Dedifferentiated amniotic fluid mesenchymal stem cell (primary cell): ENCODE results near the gene HAGH.

ENCODE experiments used
- DNase-seq: peaks from one replicate; pipeline ENCODE4 v3.0.0-alpha.2; 2016; ENCODE audit errors: extremely low spot score

HAGH gene

DNA sequence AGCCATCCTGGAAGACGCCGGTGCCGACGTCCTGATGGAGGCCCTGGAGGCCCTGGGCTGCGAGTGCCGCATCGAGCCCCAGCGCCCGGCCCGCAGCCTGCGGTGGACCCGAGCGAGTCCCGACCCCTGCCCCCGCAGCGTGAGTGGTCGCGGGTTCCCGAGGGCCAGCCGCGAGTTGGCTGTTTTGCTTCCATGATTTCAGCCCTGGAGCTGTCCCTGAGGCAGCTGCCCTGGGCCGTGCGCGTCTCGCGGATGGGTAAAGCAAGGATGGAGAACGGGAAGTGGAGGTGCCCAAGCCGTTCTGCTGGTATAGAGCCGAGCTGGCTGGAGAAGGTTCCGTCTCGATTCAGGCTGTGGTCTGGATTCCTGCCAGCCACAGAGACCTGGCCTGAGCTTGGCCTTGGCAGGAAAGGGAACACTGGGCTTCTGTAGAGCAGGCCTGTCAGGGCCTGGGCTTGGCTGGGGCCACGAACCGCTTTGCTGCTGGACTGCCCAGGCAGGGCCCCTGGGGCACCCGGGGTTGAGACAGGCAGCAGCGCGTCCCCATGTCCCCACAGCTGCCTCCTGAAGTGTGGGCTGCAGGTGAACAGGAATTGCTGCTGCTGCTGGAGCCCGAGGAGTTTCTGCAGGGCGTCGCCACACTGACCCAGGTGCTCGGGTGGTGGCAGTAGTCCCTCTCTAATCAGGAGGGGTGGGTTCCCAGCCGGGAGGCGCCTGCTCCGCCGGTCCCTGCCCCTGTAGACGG, 52.8 kb downstream of the HAGH start:
- no peak for DNase-seq

DNA sequence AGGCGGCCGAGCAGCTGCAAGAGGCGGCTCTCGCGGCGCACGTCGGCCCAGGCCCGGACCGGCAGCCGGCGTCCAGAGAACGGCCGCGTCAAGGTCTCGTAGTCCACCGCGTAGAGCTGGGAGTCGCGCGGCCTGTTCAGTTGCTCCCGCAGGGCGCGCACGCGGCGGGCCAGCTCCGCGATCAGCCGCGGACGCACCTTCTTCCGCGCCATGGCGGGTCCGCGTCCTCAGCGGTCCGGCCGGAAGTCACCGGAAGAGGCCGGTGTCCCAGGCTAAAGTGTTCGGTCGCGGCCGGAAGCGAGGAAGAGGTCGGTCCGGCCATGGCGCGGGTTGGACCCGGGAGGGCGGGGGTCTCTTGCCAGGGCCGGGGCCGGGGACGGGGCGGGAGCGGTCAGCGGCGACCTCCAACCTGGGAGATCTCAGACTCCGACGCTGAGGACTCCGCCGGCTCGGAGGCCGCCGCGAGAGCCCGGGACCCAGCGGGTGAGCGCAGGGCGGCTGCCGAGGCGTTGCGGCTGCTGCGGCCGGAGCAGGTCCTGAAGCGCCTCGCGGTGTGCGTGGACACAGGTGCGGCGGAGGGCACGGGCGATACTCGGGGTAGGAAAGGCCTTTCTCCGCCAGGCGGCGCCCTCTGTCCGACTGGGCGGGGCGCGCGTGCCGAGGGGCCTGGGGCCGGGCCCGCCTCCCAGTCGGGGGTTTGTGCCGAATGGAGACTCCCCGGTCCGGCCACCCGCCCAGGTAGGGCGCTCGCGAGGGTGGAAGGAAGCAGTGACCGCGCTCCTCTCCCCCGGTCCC, 53.5 kb downstream of the HAGH start, which contains the start of gene MRPS34:
Gene MRPS34, minus strand, starts transcription at position 227 of the 795 bp plus-strand sequence. Its CDS starts 15 bp downstream, at position 212.
- peak; percentile 77 for DNase-seq

- no peak for DNase-seq
Observed at GRCh38 chr16:1772362-1772907, 54.2 kb downstream of the HAGH start, which contains the start of gene EME2. Gene EME2 (plus strand): TSS chr16:1772810. CDS start chr16:1773228, 418 bp downstream.

GRCh38 chr16:1771864-1772361, 54.7 kb downstream of the HAGH start:
- no peak for DNase-seq

- peak; percentile 28 for DNase-seq
Observed at GRCh38 chr16:1771188-1771863, 55.3 kb downstream of the HAGH start, which contains the start of gene NME3. Gene NME3 (minus strand): TSS chr16:1771543. CDS start chr16:1771534, 9 bp downstream.

- no peak for DNase-seq
Observed at GRCh38 chr16:1770328-1771187, 56.1 kb downstream of the HAGH start.

DNA sequence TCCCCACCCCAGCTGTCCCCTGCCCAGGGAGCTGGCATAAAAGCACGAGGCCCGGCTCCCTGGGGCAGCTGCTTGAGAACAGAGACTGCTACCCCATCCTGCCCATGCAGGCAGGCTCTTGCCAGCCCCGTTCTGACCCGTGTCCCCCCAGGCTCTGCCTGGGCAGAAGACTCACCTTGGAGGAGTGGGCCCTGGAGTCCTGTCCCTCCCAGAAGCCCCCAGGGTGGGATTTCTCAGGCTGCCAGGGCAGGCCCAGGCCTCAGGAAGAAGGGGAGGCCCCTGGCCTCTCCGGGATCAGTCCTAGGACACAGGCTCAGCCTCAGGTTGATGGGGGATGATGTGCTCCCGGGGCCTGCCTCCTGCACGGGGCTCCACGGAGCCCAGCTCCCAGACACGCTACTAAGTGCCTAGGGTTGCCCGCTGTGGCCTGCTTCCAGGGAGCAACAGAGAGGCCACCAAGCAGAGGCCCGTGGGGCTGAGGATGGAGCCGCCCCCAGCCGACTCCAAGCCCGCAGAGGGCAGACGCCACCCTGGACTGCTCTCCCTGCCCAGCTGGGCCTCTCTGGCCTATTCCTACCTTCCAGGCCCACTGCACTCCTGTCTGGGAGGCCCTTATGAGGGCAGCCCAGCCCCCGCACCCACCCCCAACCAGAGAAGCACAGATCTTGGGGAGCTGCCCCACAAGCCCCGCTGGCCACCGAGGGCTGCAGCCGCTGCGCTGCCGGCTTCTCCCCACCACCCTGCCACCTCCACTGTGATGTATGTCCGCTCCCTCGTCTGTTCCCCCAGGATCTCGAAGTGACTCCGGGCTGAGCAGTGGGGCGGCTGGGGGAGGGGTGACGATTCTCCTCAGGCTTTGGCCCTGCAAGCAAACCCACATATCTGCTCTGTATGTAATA, 57.0 kb downstream of the HAGH start:
- DNase-seq, result no peak

DNA sequence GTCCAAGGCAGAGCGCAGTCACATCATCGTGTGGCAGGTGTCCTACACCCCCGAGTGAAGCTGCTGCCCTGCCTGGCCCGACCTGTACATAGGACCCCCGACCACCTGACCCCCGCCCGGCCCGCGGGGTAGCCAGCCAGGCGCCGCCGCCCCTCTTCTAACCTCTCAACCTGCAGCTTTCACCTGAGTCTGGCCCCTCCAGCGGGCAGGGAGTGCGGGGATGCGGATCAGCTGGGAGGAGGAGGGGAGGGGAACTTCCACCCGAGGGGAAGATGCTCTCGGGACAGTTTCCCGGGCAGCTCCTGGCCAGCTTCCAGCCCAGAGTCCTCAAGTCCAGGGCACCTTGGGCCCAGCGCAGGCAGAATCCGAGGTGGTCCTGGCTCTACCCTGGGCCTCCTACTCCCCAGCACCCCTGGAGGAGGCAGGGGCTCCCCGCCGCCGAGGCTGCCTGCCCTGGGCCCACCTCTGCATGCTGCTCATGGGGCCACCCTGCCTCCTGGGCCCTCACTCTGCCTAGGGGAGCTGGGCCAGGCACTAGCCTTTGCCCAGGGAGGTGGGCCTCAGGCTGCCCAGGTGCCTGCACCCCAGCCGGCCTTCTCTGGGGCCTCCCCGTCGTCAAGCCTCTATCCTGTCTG, 57.7 kb downstream of the HAGH start:
- no peak for DNase-seq

DNA sequence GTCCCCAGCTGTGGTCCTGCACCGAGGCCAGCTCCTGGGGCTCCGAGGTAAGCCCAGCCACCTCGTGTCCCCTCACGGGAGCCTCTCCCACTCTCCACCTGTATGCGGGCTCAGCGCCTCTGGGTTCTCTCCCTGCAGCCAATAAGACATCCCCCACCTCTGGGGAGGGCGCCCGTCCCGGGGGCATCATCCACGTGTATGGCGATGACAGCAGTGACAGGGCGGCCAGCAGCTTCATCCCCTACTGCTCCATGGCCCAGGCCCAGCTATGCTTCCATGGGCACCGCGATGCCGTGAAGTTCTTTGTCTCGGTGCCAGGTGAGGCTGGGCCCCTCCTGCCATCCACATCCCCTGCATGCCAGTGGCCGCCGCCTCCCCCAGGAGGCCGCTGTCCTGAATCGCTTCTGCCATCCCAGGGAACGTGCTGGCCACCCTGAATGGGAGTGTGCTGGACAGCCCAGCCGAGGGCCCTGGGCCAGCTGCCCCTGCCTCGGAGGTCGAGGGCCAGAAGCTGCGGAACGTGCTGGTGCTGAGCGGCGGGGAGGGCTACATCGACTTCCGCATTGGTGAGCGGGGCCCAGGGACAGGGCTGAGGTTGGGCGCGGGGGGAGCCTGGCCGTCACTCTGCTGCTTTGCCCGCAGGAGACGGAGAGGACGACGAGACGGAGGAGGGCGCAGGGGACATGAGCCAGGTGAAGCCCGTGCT, 58.4 kb downstream of the HAGH start:
- no peak for DNase-seq

- no peak for DNase-seq
Observed at GRCh38 chr16:1767116-1767994, 59.3 kb downstream of the HAGH start.

DNA sequence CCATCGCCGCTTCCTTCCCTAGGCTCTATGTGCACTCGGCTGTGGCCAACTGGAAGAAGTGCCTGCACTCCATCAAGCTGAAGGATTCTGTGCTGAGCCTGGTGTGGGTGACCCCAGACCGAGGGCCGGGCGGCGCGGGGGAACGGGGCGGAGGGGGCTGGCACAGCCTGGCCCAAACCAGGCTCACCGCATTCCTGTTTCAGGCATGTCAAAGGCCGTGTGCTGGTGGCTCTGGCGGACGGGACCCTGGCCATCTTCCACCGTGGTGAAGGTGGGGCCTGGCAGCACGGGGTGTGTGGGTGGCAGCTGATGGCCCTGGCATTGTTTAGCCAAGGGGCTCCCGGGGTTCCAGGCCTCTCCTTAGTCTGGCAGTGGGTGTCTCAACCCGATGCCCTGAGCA, 59.9 kb downstream of the HAGH start:
- DNase-seq, result no peak

- DNase-seq, result no peak
Observed at GRCh38 chr16:1766231-1766630, 60.4 kb downstream of the HAGH start.

- DNase-seq, result no peak
Observed at GRCh38 chr16:1765826-1766225, 60.8 kb downstream of the HAGH start.

- no peak for DNase-seq
Observed at GRCh38 chr16:1764971-1765370, 61.7 kb downstream of the HAGH start.

GRCh38 chr16:1763521-1764511, 62.8 kb downstream of the HAGH start:
- no peak for DNase-seq

GRCh38 chr16:1762879-1763520, 63.6 kb downstream of the HAGH start:
- DNase-seq, result no peak
